ENCODE measurements around the gene MED26. TPM values are rescaled to one million over a fixed set of nuclear protein-coding genes. Genes with fewer than 3 reads are reported as not detected.

Gene MED26
- total and polyA plus RNA-seq, 10 of the 15 experiments (the other 5 are each of a cell fraction or from before 2014, with no cell fraction given) = 1.1 to 21.4 (median 9.7) TPM

GRCh38 chr19:16525751-16526481, 102.1 kb downstream of the MED26 start (continued):
- TF ChIP-seq ZBTB40 (IDR thresholded peaks at IDR 0.05; ENCODE audit: borderline replicate concordance) (no peak), MXI1 (IDR thresholded peaks at IDR 0.05; ENCODE audit: low read depth, low read length) (no peak), POLR2A (IDR thresholded peaks at IDR 0.05; ENCODE audit: low read depth, low read length) (peak; percentile 39; the same call in 1 of the 2 replicates), ZNF24 (IDR thresholded peaks at IDR 0.05) (no peak), BACH1 (IDR thresholded peaks at IDR 0.05; ENCODE audit: borderline replicate concordance) (no peak), POLR2AphosphoS5 (IDR thresholded peaks at IDR 0.05; ENCODE audit: low read length) (0 out of 2 replicates have a peak, but pooled peaks have one; percentile 35), NFIC (IDR thresholded peaks at IDR 0.05; ENCODE audit: low read depth, low read length) (no peak)

- no peak overlapping the region for H3K4me2 ChIP-seq (ENCODE audit: control insufficient read depth, insufficient read depth)
- H3K79me2 ChIP-seq (ENCODE audit: control insufficient read depth, insufficient read depth, low read length) = no peaks in the 10 kb centered on the region
- no peak for DNase-seq (ENCODE audit: low read depth, low spot score)
- TF ChIP-seq SRF (IDR thresholded peaks at IDR 0.05; ENCODE audit: low read depth in 2 of 2, low read length in 2 of 2) (0 out of 4 replicates have a peak, but pooled peaks of 1 of the 2 experiments have one; percentile 18), ZBTB4 (CRISPR knock-in tag; IDR thresholded peaks at IDR 0.05) (no peak), MXI1 (IDR thresholded peaks at IDR 0.05; ENCODE audit: low read depth, low read length) (no peak), ZNF384 (IDR thresholded peaks at IDR 0.05; ENCODE audit: borderline replicate concordance, low read depth, low read length) (no peak)
- no peak for FAIRE-seq
- ChIA-PET POLR2A (no interaction called here), SMC1A (ENCODE audit: uncharacterized antibody, unreplicated experiment) (no interaction called here), CTCF (no interaction called here), RAD21 (ENCODE audit: unreplicated experiment) (no interaction called here)
- no peak for ATAC-seq
- no peak overlapping the region for H3K9ac ChIP-seq (ENCODE audit: control insufficient read depth, insufficient read depth, low read length)
- no peak overlapping the region for H3K27ac ChIP-seq (ENCODE audit: control insufficient read depth, insufficient read depth)
- in situ Hi-C loops (cut with MboI) = no loop called here
- no peak overlapping the region for H2AFZ ChIP-seq (ENCODE audit: control insufficient read depth, low read depth, low read length)
- no peaks in the 10 kb centered on the region for H4K20me1 ChIP-seq (ENCODE audit: control insufficient read depth, insufficient read depth)
- H3K4me3 ChIP-seq = no peak overlapping the region
- peaks cover 27 to 67% of the 10 kb centered on the region in 2 experiments for H3K36me3 ChIP-seq (ENCODE audit: control insufficient read depth in 2 of 2, insufficient read depth in 2 of 2, low read length in 1 of 2)
- H3K9me3 ChIP-seq (replicated peaks; ENCODE audit: control insufficient read depth, insufficient read depth, low read length) = no peaks in the 10 kb centered on the region
- H3K4me1 ChIP-seq (ENCODE audit: control insufficient read depth, insufficient read depth, low read length) = no peaks in the 10 kb centered on the region
- intact Hi-C loops (cut with micrococcal nuclease; ENCODE audit: unreplicated experiment) = no loop called here
- WGBS (ENCODE audit: insufficient coverage, insufficient replicate concordance, low lambda C conversion rate, missing lambda C conversion rate) = 97% methylated on average over 46 of the region's 54 CpGs
- no TSS peak for BruUV-seq (replicated peaks)
- no peaks in the 10 kb centered on the region for H3K27me3 ChIP-seq (replicated peaks in 1 of 2; ENCODE audit: control insufficient read depth in 2 of 2, insufficient read depth in 2 of 2, low read length in 1 of 2)
Measured at GRCh38 chr19:16524991-16525734, 102.8 kb downstream of the MED26 start.

Data from GM12878 (cell line).